HG03378 (cell line): ENCODE data around the gene UGT2A3.

Experiments
- ATAC-seq: cut with Tn5 transposase; IDR thresholded peaks from one replicate; pipeline ENCODE4 v1.9.1; 2021; ENCODE audit warnings: mild to moderate bottlenecking, moderate library complexity; ENCODE audit not compliant: unreplicated experiment

Gene UGT2A3

GRCh38 chr4:68917016-68917415 is 34.6 kb downstream of the UGT2A3 start:
- no peak for ATAC-seq

GRCh38 chr4:68912807-68913206 is 38.8 kb downstream of the UGT2A3 start:
- ATAC-seq: no peak

GRCh38 chr4:68909385-68909784 is 42.2 kb downstream of the UGT2A3 start:
- ATAC-seq: no peak

GRCh38 chr4:68907788-68908700 is 43.6 kb downstream of the UGT2A3 start:
- no peak for ATAC-seq

- no peak for ATAC-seq
Measured at GRCh38 chr4:68907245-68907644, 44.4 kb downstream of the UGT2A3 start.

- ATAC-seq: no peak
Measured at GRCh38 chr4:68906780-68907137, 44.8 kb downstream of the UGT2A3 start.

GRCh38 chr4:68905939-68906779 is 45.4 kb downstream of the UGT2A3 start:
- no peak for ATAC-seq

- no peak for ATAC-seq
Measured at GRCh38 chr4:68905598-68905938, 46.0 kb downstream of the UGT2A3 start.

- peak; percentile 64 for ATAC-seq
Measured at GRCh38 chr4:68904786-68905185, 46.8 kb downstream of the UGT2A3 start.

GRCh38 chr4:68896749-68897148 is 54.9 kb downstream of the UGT2A3 start:
- no peak for ATAC-seq

- no peak for ATAC-seq
Measured at GRCh38 chr4:68895561-68896198, 55.9 kb downstream of the UGT2A3 start.

GRCh38 chr4:68892861-68893260 is 58.7 kb downstream of the UGT2A3 start:
- ATAC-seq: no peak

- ATAC-seq: no peak
Measured at GRCh38 chr4:68891678-68892077, 59.9 kb downstream of the UGT2A3 start.

GRCh38 chr4:68885545-68885944 is 66.1 kb downstream of the UGT2A3 start:
- no peak for ATAC-seq

GRCh38 chr4:68883870-68884269 is 67.7 kb downstream of the UGT2A3 start:
- ATAC-seq: no peak
